IPS-18c (cell line): ENCODE data around the gene SLC25A40.
"Not testable (repeated sequence)": the region's sequence is repeated elsewhere in the genome, so short reads cannot be mapped to it uniquely, and the experiment has no call there.

ENCODE experiments used
- H3K4me3 ChIP-seq: 2 replicates; pipeline ENCODE4 v1.7.0; 2013; ENCODE audit warnings: low read depth, mild to moderate bottlenecking, low read length, moderate library complexity; ENCODE audit not compliant: insufficient read depth
- H3K9me3 ChIP-seq: one replicate; pipeline ENCODE4 v1.6.1; 2013; ENCODE audit warnings: mild to moderate bottlenecking, low read length, moderate library complexity; ENCODE audit not compliant: control insufficient read depth, insufficient read depth

SLC25A40 gene

GRCh38 chr7:87876040-87876868 lies at the start of gene SLC25A40, which contains the start of gene DBF4:
Gene SLC25A40, minus strand, starts transcription at chr7:87876360. Its CDS starts 17,633 bp downstream, at chr7:87858727.
Gene DBF4, plus strand, starts transcription at chr7:87876493. Its CDS starts 240 bp downstream, at chr7:87876733.
- peak within 1 kb of the TSS; percentile 90 for H3K4me3 ChIP-seq
- no peaks in the 10 kb centered on the region for H3K9me3 ChIP-seq

DNA sequence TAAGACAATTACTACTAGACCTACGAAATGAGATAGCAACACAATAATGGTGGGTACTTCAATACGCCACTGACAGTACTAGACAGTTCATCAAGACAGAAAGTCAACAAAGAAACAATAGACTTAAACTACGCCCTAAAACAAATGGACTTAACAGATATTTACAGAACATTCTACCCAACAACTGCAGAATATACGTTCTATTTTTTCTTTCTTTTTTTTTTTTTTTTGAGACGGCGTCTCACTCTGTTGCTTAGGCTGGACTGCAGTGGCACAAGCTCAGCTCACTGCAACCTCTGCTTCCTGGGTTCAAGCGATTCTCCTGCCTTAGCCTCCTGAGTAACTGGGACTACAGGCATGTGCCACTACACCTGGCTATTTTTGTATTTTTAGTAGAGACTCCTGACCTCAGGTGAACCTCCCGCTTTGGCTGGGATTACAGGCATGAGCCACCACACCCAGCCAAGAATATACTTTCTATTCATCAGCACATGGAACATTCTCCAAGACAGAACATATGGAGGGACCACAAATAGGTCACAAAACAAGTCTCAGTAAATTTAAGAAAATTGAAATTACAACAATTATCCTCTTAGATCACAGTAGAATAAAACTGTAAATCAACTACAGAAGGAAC lies 46.7 kb upstream of the SLC25A40 start:
- H3K4me3 ChIP-seq, H3K9me3 ChIP-seq: not testable (repeated sequence)

DNA sequence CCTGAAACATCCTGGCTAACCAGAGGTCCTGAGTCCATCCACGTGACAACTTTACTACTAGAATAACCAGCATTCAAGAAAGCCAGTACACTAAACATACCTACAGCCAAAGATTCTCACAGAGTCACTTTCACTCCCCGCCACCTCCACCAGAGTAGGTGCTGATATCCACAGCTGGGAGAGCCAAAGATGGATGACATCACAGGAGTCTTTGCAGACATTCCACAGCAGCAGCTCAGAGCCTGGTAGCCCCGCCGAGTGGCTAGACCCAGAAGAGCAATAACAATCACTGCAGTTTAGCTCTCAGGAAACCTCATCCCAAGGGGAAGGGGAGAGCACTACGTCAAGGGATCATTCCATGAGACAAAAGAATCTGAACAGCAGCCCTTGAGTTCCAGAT lies 44.4 kb upstream of the SLC25A40 start:
- Histone ChIP-seq H3K9me3 (no peaks in the 10 kb centered on the region), H3K4me3 (no peak overlapping the region)

- Histone ChIP-seq H3K4me3 (no peak overlapping the region), H3K9me3 (no peaks in the 10 kb centered on the region)
Measured at GRCh38 chr7:87919875-87920274, 43.7 kb upstream of the SLC25A40 start.

DNA sequence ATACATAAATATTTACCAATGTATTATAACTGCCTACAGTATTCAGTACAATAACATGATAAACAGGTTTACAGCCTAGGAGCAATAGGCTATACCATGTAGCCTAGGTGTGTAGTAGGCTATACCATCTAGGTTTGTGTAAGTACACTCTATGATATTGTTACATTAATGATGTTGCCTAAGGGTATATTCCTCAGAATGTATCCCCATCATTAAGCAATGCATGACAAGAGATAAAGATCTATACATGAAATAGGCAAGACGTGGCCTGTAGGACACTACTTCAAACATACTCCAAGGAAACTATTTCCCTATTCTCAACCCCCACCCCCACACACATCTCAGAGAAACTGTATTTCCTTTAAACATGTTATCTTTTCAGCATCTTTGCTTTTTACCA lies 42.6 kb upstream of the SLC25A40 start:
- Histone ChIP-seq H3K9me3 (no peaks in the 10 kb centered on the region), H3K4me3 (no peak overlapping the region)

DNA sequence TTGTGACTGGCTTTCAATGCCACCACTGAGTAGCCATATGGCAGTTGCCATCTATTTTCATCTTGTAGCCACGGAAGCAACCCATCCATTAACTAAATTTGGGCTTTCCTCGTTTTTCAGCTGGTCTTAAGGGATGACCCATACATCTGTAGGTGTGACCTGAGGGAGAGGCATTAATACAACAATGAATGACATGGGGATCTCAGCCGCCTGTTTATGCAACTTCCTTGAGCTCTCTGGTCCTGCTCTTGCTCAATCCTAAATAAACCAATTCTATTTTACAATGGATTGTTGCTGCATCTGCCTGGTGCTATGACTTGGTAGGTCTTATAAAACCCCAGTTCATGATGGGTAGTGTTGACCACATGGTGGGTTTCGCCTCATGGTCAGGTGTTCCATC lies 36.0 kb upstream of the SLC25A40 start:
- Histone ChIP-seq H3K4me3 (no peak overlapping the region), H3K9me3 (no peaks in the 10 kb centered on the region)

GRCh38 chr7:87908814-87909213 lies 32.7 kb upstream of the SLC25A40 start:
- not testable (repeated sequence) for H3K4me3 ChIP-seq, H3K9me3 ChIP-seq

- H3K4me3 ChIP-seq, H3K9me3 ChIP-seq: not testable (repeated sequence)
Measured at GRCh38 chr7:87907136-87907906, 31.2 kb upstream of the SLC25A40 start.

DNA sequence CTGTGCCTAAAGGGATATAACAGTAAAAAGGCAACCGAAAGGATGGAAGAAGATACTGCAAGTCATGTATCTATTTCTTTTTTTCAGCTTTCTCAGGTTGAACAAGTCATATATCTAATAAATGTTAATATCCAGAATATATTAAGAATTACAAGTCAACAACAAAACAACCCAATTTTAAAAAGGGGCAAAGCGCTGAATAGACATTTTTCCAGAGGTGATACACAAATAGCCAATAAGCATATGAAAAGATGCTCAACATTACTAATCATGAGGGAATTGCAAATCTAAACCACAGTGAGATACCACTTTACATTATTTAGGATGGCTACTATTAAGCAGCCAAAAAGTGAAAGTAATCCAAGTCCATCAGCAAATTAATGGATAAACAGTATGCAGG lies 23.1 kb upstream of the SLC25A40 start:
- H3K4me3 ChIP-seq = no peak overlapping the region
- no peaks in the 10 kb centered on the region for H3K9me3 ChIP-seq

GRCh38 chr7:87895363-87895762 lies 19.2 kb upstream of the SLC25A40 start:
- no peak overlapping the region for H3K4me3 ChIP-seq
- H3K9me3 ChIP-seq = no peaks in the 10 kb centered on the region

DNA sequence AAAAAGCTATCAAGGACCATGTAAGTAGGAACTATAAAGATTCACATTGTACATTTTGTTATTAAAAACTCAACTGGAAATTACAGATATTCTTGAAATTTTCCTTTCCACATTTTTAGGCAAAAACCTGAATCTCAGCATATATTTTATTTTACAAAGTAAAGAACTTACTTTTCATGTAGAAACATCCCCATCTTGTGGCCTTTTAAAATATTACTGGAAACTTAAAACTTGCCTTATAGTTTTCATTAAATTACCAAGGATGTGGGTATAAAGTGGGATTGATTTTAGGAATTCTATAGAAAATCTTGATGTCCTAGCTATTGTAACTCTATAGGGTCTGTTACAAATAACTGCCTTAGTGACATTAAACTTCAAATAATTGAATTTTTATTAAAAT lies 10.7 kb upstream of the SLC25A40 start:
- no peak overlapping the region for H3K4me3 ChIP-seq
- no peaks in the 10 kb centered on the region for H3K9me3 ChIP-seq

- Histone ChIP-seq H3K4me3 (no peak overlapping the region), H3K9me3 (no peaks in the 10 kb centered on the region)
Measured at GRCh38 chr7:87885018-87885417, 8.9 kb upstream of the SLC25A40 start.

DNA sequence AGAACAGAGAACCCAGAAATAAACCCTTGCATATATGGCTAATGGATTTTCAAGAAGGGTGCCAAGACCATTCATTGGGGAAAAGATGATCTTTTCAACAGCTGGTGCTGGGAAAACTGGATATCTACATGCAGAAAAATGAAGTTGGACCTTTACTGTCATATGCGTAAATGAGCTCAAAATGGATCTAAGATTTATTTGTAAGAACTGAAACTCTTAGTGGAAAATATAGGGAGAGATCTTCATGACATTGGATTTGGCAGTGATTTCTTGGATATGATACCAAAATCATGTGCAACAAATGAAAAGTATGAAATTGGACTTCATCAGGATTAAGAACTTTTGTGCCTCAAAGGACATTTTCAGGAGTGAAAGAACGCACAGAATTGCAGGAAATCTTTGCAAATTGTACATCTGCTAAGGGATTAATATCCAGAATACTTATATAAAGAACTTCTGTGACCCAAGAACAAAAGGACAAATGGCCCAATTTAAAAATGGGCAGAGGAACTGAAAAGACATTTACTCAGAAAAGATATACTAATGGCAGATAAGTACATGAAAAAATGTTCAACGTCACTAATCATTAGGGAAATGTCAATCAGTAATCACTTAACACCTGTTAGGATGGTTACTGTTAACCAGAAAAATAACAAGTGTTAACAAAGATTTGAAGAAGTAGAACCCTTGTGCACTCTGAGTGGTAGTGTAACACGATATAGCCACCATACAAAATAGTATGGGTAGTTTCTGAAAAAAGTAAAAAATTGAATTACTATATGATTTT lies 6.2 kb upstream of the SLC25A40 start:
- Histone ChIP-seq H3K4me3 (no peak overlapping the region), H3K9me3 (no peaks in the 10 kb centered on the region)

- no peaks in the 10 kb centered on the region for H3K9me3 ChIP-seq
- H3K4me3 ChIP-seq = no peak overlapping the region
Measured at GRCh38 chr7:87878208-87878735, 2.1 kb upstream of the SLC25A40 start.

- Histone ChIP-seq H3K4me3 (peak overlapping the region; percentile 90), H3K9me3 (no peaks in the 10 kb centered on the region)
Measured at GRCh38 chr7:87877366-87878040, 1.3 kb upstream of the SLC25A40 start.

DNA sequence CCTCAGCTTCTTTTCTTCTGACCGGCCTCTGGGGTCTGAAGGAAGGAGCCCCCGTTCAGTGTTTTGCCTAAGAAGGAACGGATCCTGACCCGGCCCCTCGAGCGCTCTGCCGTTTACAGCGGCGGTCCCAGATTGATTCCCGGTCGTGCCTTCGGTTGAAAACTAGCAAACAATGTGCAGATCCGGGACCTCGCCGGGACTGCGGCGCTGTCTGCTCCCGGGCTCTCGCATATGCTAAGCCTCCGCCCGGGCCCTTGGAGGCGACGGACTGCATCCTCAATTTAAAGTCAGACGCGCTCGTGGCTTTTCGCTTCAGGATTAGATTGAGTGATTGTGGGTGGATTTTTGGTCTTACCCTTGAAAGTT lies 692 bp upstream of the SLC25A40 start:
- H3K4me3 ChIP-seq = peak overlapping the region; percentile 90

More for the DNA sequence above, 692 bp upstream of the SLC25A40 start:
- H3K9me3 ChIP-seq = no peaks in the 10 kb centered on the region
